Prostate gland (tissue), 2 donors: ENCODE data around the gene HOOK2.

Experiments
- CTCF ChIP-seq, 4 experiments: fragments of 200-600 bp in 2 of 4; fragments of 450-650 bp in 2 of 4; sonication (generic) in 2 of 4; IDR thresholded peaks; 1 replicate in 3 of 4; 2 replicates in 1 of 4; pipeline ENCODE4 v1.5.1; 2016 to 2019; ENCODE audit warnings: antibody characterized with exemption in 4 of 4, mild to moderate bottlenecking in 2 of 4, moderate library complexity in 2 of 4
- POLR2A ChIP-seq: fragments of 450-650 bp; IDR thresholded peaks from one replicate; pipeline ENCODE4 v1.6.1; 2016; ENCODE audit warnings: antibody characterized with exemption, mild to moderate bottlenecking

GRCh38 chr19:12750851-12751250, 24.5 kb downstream of the HOOK2 start:
- TF ChIP-seq CTCF (IDR thresholded peaks at IDR 0.05) (no peak), POLR2A (no peak)
